BLaER1 treated with 17β-estradiol and CSF1 and Interleukin-3, amounts not matched to agents 10 nM and 100 nM (cell line): ENCODE measurements around the gene RASGRP4.
"Not testable (repeated sequence)": the region's sequence is repeated elsewhere in the genome, so short reads cannot be mapped to it uniquely, and the experiment has no call there.

ENCODE experiments used
- H3K27ac ChIP-seq, 11 experiments: shearing (Covaris generic); formaldehyde crosslinking; 2 replicates each; pipeline ENCODE4 v1.8.1; 2022
- H3K27me3 ChIP-seq, 11 experiments: shearing (Covaris generic); formaldehyde crosslinking; 2 replicates each; pipeline ENCODE4 v1.8.1; 2022
- H3K36me3 ChIP-seq, 11 experiments: shearing (Covaris generic); formaldehyde crosslinking; 2 replicates each; pipeline ENCODE4 v1.8.1; 2022
- H3K4me1 ChIP-seq, 10 experiments: shearing (Covaris generic); formaldehyde crosslinking; 2 replicates each; pipeline ENCODE4 v1.8.1; 2022
- H3K4me2 ChIP-seq, 11 experiments: shearing (Covaris generic); formaldehyde crosslinking; 2 replicates each; pipeline ENCODE4 v1.8.1; 2022
- H3K4me3 ChIP-seq, 10 experiments: shearing (Covaris generic); formaldehyde crosslinking; 2 replicates each; pipeline ENCODE4 v1.8.1; 2022
- H3K9ac ChIP-seq, 11 experiments: shearing (Covaris generic); formaldehyde crosslinking; 2 replicates each; pipeline ENCODE4 v1.8.1; 2022
- H3K9me3 ChIP-seq, 11 experiments: shearing (Covaris generic); formaldehyde crosslinking; replicated peaks in 1 of 11; 2 replicates each; pipeline ENCODE4 v1.8.1; 2022
- H4K20me1 ChIP-seq, 11 experiments: shearing (Covaris generic); formaldehyde crosslinking; 2 replicates each; pipeline ENCODE4 v1.8.1; 2022
- Cebpa-rat ChIP-seq, 11 experiments: shearing (Covaris generic); IDR thresholded peaks; 2 replicates each; pipeline ENCODE4 v1.8.1; 2022

The RASGRP4 gene

GRCh38 chr19:38371081-38371480 is 54.9 kb downstream of the RASGRP4 start:
- peaks cover 11 to 14% (median 13%) of the 10 kb centered on the region in 10 experiments for H3K4me1 ChIP-seq
- no peak for TF ChIP-seq Cebpa-rat (IDR thresholded peaks at IDR 0.05)
- H3K4me2 ChIP-seq = no peak overlapping the region
- H3K9me3 ChIP-seq = no peaks in the 10 kb centered on the region
- peaks cover under 1 to 12% (median 10%) of the 10 kb centered on the region in 11 experiments; a peak in 15 of 22 replicates for H4K20me1 ChIP-seq
- H3K9ac ChIP-seq = no peak overlapping the region
- H3K27me3 ChIP-seq = no peaks in the 10 kb centered on the region
- no peak overlapping the region for H3K27ac ChIP-seq
- H3K4me3 ChIP-seq = no peak overlapping the region
- peaks cover under 1 to 1% (median under 1%) of the 10 kb centered on the region in 11 experiments; a peak in 16 of 22 replicates for H3K36me3 ChIP-seq

GRCh38 chr19:38370299-38370698 is 55.7 kb downstream of the RASGRP4 start:
- no peaks in the 10 kb centered on the region for H3K27me3 ChIP-seq
- peaks cover 0 to 3% (median 2%) of the 10 kb centered on the region in 11 experiments; a peak in 11 of 22 replicates for H3K9me3 ChIP-seq
- H3K27ac ChIP-seq = no peak overlapping the region
- no peak overlapping the region for H3K4me3 ChIP-seq
- peaks cover 0 to 4% (median 2%) of the 10 kb centered on the region in 11 experiments; a peak in 10 of 22 replicates for H4K20me1 ChIP-seq
- no peaks in the 10 kb centered on the region for H3K36me3 ChIP-seq
- H3K4me1 ChIP-seq = peaks cover 5 to 7% (median 6%) of the 10 kb centered on the region in 10 experiments; a peak in 16 of 20 replicates
- no peak for TF ChIP-seq Cebpa-rat (IDR thresholded peaks at IDR 0.05)
- no peak overlapping the region for H3K4me2 ChIP-seq
- no peak overlapping the region for H3K9ac ChIP-seq

- Histone ChIP-seq H3K4me1 (peaks cover 4 to 7% (median 6%) of the 10 kb centered on the region in 10 experiments; a peak in 16 of 20 replicates), H3K4me2 (no peak overlapping the region), H3K27ac (no peak overlapping the region), H3K9ac (no peak overlapping the region), H3K36me3 (no peaks in the 10 kb centered on the region), H3K4me3 (no peak overlapping the region), H3K9me3 (peaks cover 4 to 10% (median 9%) of the 10 kb centered on the region in 11 experiments; a peak in 20 of 22 replicates), H3K27me3 (no peaks in the 10 kb centered on the region), H4K20me1 (no peaks in the 10 kb centered on the region)
- TF ChIP-seq Cebpa-rat (IDR thresholded peaks at IDR 0.05) = no peak
These were observed 56.4 kb downstream of the RASGRP4 start for GRCh38 chr19:38369584-38369983.

GRCh38 chr19:38367041-38367440 is 59.0 kb downstream of the RASGRP4 start:
- no peaks in the 10 kb centered on the region for H3K27me3 ChIP-seq
- H3K4me1 ChIP-seq = peaks cover 7 to 10% (median 7%) of the 10 kb centered on the region in 10 experiments; a peak in 19 of 20 replicates
- no peak overlapping the region for H3K9ac ChIP-seq
- no peak overlapping the region for H3K4me2 ChIP-seq
- no peak overlapping the region for H3K27ac ChIP-seq
- TF ChIP-seq Cebpa-rat (IDR thresholded peaks at IDR 0.05) = no peak
- no peaks in the 10 kb centered on the region for H3K36me3 ChIP-seq
- H4K20me1 ChIP-seq = no peaks in the 10 kb centered on the region
- H3K4me3 ChIP-seq = no peak overlapping the region
- H3K9me3 ChIP-seq = peaks cover 7 to 17% (median 14%) of the 10 kb centered on the region in 11 experiments; a peak in 20 of 22 replicates

- Histone ChIP-seq H3K4me3 (peak overlapping the region; percentile 64 to 90 (median 73)), H3K27ac (0 out of 22 replicates have a peak overlapping the region, but pooled peaks of 1 of the 11 experiments have one; percentile 9)
These were observed 62.9 kb downstream of the RASGRP4 start for GRCh38 chr19:38362946-38363688.

GRCh38 chr19:38362076-38362945 is 63.7 kb downstream of the RASGRP4 start:
- H3K9me3 ChIP-seq = peaks cover 7 to 17% (median 14%) of the 10 kb centered on the region in 11 experiments; a peak in 20 of 22 replicates
- H3K4me3 ChIP-seq = peak overlapping the region; percentile 64 to 90 (median 73)
- peaks cover 7 to 17% (median 15%) of the 10 kb centered on the region in 10 experiments; a peak in 19 of 20 replicates for H3K4me1 ChIP-seq
- peak overlapping the region; percentile 81 to 100 (median 96) for H3K4me2 ChIP-seq
- H3K27ac ChIP-seq = peak overlapping the region in 8 of 11 experiments; percentile 25 to 60 (median 38); a peak in 10 of 22 replicates
- H4K20me1 ChIP-seq = peaks cover 0 to 9% (median 0%) of the 10 kb centered on the region in 11 experiments; a peak in 4 of 22 replicates
- H3K36me3 ChIP-seq = no peaks in the 10 kb centered on the region
- no peak for TF ChIP-seq Cebpa-rat (IDR thresholded peaks at IDR 0.05)
- H3K9ac ChIP-seq = peak overlapping the region; percentile 50 to 74 (median 66); a peak in 20 of 22 replicates
- peaks cover 8 to 30% (median 22%) of the 10 kb centered on the region in 11 experiments for H3K27me3 ChIP-seq

More at GRCh38 chr19:38362946-38363688, 62.9 kb downstream of the RASGRP4 start:
- Histone ChIP-seq H3K9me3 (peaks cover 7 to 17% (median 14%) of the 10 kb centered on the region in 11 experiments; a peak in 20 of 22 replicates), H3K4me1 (peaks cover 7 to 17% (median 15%) of the 10 kb centered on the region in 10 experiments; a peak in 19 of 20 replicates), H3K9ac (peak overlapping the region in 7 of 11 experiments; percentile 53 to 74 (median 67); a peak in 12 of 22 replicates), H3K27me3 (peaks cover 8 to 30% (median 22%) of the 10 kb centered on the region in 11 experiments), H3K4me2 (peak overlapping the region; percentile 81 to 100 (median 96))
- not testable (repeated sequence) for H3K36me3 ChIP-seq, H4K20me1 ChIP-seq

- TF ChIP-seq Cebpa-rat (IDR thresholded peaks at IDR 0.05) = no peak
- peaks cover 7 to 17% (median 15%) of the 10 kb centered on the region in 10 experiments; a peak in 19 of 20 replicates for H3K4me1 ChIP-seq
- peaks cover 0 to 9% (median 0%) of the 10 kb centered on the region in 11 experiments; a peak in 5 of 22 replicates for H4K20me1 ChIP-seq
- H3K27ac ChIP-seq = peak overlapping the region in 3 of 11 experiments; percentile 35 to 60 (median 55); a peak in 5 of 22 replicates
- peak overlapping the region; percentile 64 to 90 (median 73) for H3K4me3 ChIP-seq
- H3K9me3 ChIP-seq = peaks cover 7 to 17% (median 14%) of the 10 kb centered on the region in 11 experiments; a peak in 20 of 22 replicates
- H3K4me2 ChIP-seq = peak overlapping the region; percentile 88 to 100 (median 96)
- H3K9ac ChIP-seq = peak overlapping the region; percentile 53 to 74 (median 67); a peak in 21 of 22 replicates
- peaks cover 8 to 30% (median 22%) of the 10 kb centered on the region in 11 experiments for H3K27me3 ChIP-seq
- no peaks in the 10 kb centered on the region for H3K36me3 ChIP-seq
These were observed 64.4 kb downstream of the RASGRP4 start for GRCh38 chr19:38361633-38362075.
